Keratinocyte (primary cell): Measurements from ENCODE around the gene TTI1. TPM values are rescaled to one million over a fixed set of nuclear protein-coding genes. Genes with fewer than 3 reads are reported as not detected.

ENCODE experiments used
- DNase-seq: peaks from one replicate; pipeline ENCODE4 v3.0.0-alpha.2; 2011; ENCODE audit warnings: low read depth, missing footprints, low spot score
- FAIRE-seq: peaks from 2 replicates; lab custom pipeline; 2011; peaks lifted over from hg19 to GRCh38; lab: Jason Lieb, UNC
- H2AFZ ChIP-seq: 2 replicates; pipeline ENCODE4 v1.6.0; 2012; ENCODE audit warnings: low read length, control low read depth, inconsistent platforms; ENCODE audit not compliant: control insufficient read depth
- H3K27ac ChIP-seq: 2 replicates; pipeline ENCODE4 v1.5.1; 2011; ENCODE audit warnings: low read length; ENCODE audit not compliant: control insufficient read depth, insufficient read depth
- H3K27me3 ChIP-seq: 3 replicates; pipeline ENCODE4 v1.6.0; 2011; ENCODE audit warnings: low read length; ENCODE audit not compliant: control insufficient read depth, insufficient read depth; ENCODE audit errors: extremely low read depth
- H3K36me3 ChIP-seq, 2 experiments: 2 replicates in 1 of 2; 3 replicates in 1 of 2; pipeline ENCODE4 v1.5.1; 2011; ENCODE audit warnings: low read length in 2 of 2, mild to moderate bottlenecking in 1 of 2; ENCODE audit not compliant: control insufficient read depth in 2 of 2, insufficient read depth in 2 of 2; ENCODE audit errors: extremely low read depth in 1 of 2
- H3K4me1 ChIP-seq: 3 replicates; pipeline ENCODE4 v1.5.1; 2011; ENCODE audit warnings: low read length; ENCODE audit not compliant: control insufficient read depth, insufficient read depth; ENCODE audit errors: extremely low read depth
- H3K4me2 ChIP-seq: 3 replicates; pipeline ENCODE4 v1.6.0; 2011; ENCODE audit warnings: low read depth, low read length; ENCODE audit not compliant: control insufficient read depth, insufficient read depth; ENCODE audit errors: extremely low read depth
- H3K4me3 ChIP-seq, 3 experiments: fragments of 200-600 bp in 1 of 3; sonication (generic) in 1 of 3; 2 replicates in 2 of 3; 3 replicates in 1 of 3; pipeline ENCODE4 v1.5.1; 2011 to 2016; ENCODE audit warnings: low read length in 3 of 3, mild to moderate bottlenecking in 3 of 3, control low read depth in 2 of 3, inconsistent platforms in 1 of 3, low read depth in 1 of 3, mixed read lengths in 1 of 3, mixed run types in 1 of 3, moderate library complexity in 1 of 3; ENCODE audit not compliant: control insufficient read depth in 2 of 3, insufficient read depth in 2 of 3; ENCODE audit errors: extremely low read depth in 1 of 3
- H3K79me2 ChIP-seq: 2 replicates; pipeline ENCODE4 v1.6.0; 2012; ENCODE audit warnings: low read length; ENCODE audit not compliant: control insufficient read depth, insufficient read depth
- H3K9ac ChIP-seq: 3 replicates; pipeline ENCODE4 v1.6.0; 2011; ENCODE audit warnings: low read length; ENCODE audit not compliant: control insufficient read depth, insufficient read depth; ENCODE audit errors: extremely low read depth
- H3K9me1 ChIP-seq: 3 replicates; pipeline ENCODE4 v1.6.0; 2011; ENCODE audit warnings: low read length; ENCODE audit not compliant: control insufficient read depth, insufficient read depth; ENCODE audit errors: extremely low read depth
- H3K9me3 ChIP-seq: 2 replicates; pipeline ENCODE4 v1.5.1; 2012; ENCODE audit warnings: low read depth, low read length; ENCODE audit not compliant: control insufficient read depth
- H4K20me1 ChIP-seq: 3 replicates; pipeline ENCODE4 v1.6.0; 2011; ENCODE audit warnings: low read length; ENCODE audit not compliant: control insufficient read depth, insufficient read depth; ENCODE audit errors: extremely low read depth
- EZH2 ChIP-seq: IDR thresholded peaks from one replicate; pipeline ENCODE4 v1.6.1; 2012; ENCODE audit warnings: inconsistent platforms, mild to moderate bottlenecking, low read length, moderate library complexity
- dilution Hi-C: fragments of 300-500 bp; cut with MboI; formaldehyde crosslinking; loops from one replicate; pipeline ENCODE4 v1.7.0; 2020; ENCODE audit warnings: low sequenced_read_pairs; ENCODE audit not compliant: extremely low pct_ligation_motif_present
- polyA plus RNA-seq, 5 experiments: library from polyadenylated mRNA; depleted of rRNA in 3 of 5; stranded (reverse) in 3 of 5; stranded (forward) in 1 of 5; unstranded in 1 of 5; fragments of >200 nt; gene quantifications; 1 replicate in 1 of 5; 2 replicates in 3 of 5; 3 replicates in 1 of 5; pipeline versions ENCODE4 v1.2.1 to v1.2.3, GENCODE V29; 2011 to 2012; ENCODE audit warnings: missing spikeins in 2 of 5, low read depth in 1 of 5, low replicate concordance in 1 of 5
- TF ChIP-seq, protein P1 (sequence below), 3 experiments: IDR thresholded peaks in 1 of 3; conservative IDR thresholded peaks in 1 of 3; optimal IDR thresholded peaks in 1 of 3; 2 replicates in 2 of 3; 3 replicates in 1 of 3; pipeline versions ENCODE3 to v1.5.1; 2011; ENCODE audit warnings: low read length in 3 of 3, mild to moderate bottlenecking in 3 of 3, moderate library complexity in 2 of 3, control low read depth in 1 of 3, inconsistent platforms in 1 of 3; ENCODE audit not compliant: insufficient read depth in 2 of 3; ENCODE audit errors: extremely low read depth in 1 of 3

The TTI1 gene
- polyA plus RNA-seq, 1 donor (not counting 4 experiments of a cell fraction or from before 2014, with no cell fraction given) = 13.5 TPM

DNA sequence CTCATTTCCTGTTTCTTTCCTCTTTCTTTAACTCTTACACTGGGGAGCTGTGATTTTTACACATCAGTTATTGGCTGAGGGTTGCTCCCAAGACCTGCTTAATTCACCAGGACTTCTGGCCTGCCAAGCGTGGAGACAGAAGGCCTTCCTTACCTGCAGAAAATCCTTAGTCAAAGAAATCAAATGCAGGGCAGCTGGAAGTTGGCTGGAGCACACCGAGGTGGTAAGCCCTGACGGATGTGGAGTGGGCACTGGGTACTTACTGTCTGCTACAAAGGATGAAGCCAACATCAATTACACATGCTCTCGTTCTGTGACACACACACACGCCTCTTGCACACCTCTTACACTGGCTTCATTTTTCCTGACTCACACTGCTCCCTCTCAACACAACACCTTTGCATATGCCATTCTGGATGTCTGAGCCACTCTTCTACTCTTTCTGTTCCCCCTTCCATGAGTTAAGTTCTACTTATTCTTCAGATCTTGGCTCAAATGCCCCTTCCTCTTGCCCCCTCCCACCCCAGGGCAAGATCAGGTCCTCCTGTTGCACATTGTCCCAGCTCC lies 61.6 kb downstream of the TTI1 start:
- no peak overlapping the region for H3K27ac ChIP-seq
- no peak overlapping the region for H3K9ac ChIP-seq
- no peaks in the 10 kb centered on the region for H3K9me1 ChIP-seq
- H3K27me3 ChIP-seq = no peaks in the 10 kb centered on the region
- peaks cover 3% of the 10 kb centered on the region for H3K4me1 ChIP-seq
- TF ChIP-seq EZH2 = no peak
- TF ChIP-seq, protein P1, sequence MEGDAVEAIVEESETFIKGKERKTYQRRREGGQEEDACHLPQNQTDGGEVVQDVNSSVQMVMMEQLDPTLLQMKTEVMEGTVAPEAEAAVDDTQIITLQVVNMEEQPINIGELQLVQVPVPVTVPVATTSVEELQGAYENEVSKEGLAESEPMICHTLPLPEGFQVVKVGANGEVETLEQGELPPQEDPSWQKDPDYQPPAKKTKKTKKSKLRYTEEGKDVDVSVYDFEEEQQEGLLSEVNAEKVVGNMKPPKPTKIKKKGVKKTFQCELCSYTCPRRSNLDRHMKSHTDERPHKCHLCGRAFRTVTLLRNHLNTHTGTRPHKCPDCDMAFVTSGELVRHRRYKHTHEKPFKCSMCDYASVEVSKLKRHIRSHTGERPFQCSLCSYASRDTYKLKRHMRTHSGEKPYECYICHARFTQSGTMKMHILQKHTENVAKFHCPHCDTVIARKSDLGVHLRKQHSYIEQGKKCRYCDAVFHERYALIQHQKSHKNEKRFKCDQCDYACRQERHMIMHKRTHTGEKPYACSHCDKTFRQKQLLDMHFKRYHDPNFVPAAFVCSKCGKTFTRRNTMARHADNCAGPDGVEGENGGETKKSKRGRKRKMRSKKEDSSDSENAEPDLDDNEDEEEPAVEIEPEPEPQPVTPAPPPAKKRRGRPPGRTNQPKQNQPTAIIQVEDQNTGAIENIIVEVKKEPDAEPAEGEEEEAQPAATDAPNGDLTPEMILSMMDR (optimal IDR thresholded peaks at IDR 0.05 in 1 of 3, IDR thresholded peaks at IDR 0.05 in 1 of 3, conservative IDR thresholded peaks at IDR 0.05 in 1 of 3; ENCODE audit: extremely low read depth in 1 of 3, insufficient read depth in 2 of 3, low read length in 3 of 3) = no peak
- dilution Hi-C loops = no loop called here
- no peak for FAIRE-seq
- H3K36me3 ChIP-seq = no peaks in the 10 kb centered on the region
- no peaks in the 10 kb centered on the region for H3K9me3 ChIP-seq
- no peak for DNase-seq
- no peaks in the 10 kb centered on the region for H4K20me1 ChIP-seq
- no peak overlapping the region for H3K4me2 ChIP-seq
- H3K4me3 ChIP-seq = no peak overlapping the region
- no peaks in the 10 kb centered on the region for H3K79me2 ChIP-seq
- no peak overlapping the region for H2AFZ ChIP-seq

DNA sequence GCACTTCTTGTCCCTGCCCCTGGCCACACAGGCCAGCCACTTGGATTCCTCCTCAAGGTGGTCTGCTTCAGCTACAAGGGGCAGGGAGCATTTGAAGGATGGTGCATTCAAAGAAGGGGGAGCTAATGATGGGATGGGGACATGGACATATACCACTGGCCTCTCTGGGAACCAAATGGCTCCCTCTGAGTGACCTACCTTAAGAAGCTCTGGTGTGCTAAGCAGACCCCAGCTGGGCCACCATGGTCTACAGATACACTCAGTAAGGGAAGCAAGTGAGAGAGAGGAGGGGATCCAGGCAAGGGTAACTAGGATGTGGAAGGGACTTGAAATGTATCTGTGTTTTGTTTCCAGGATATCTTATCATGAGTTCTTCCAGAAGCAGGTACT lies 62.4 kb downstream of the TTI1 start:
- peaks cover 3% of the 10 kb centered on the region for H3K4me1 ChIP-seq
- dilution Hi-C loops = no loop called here
- TF ChIP-seq, protein P1 (optimal IDR thresholded peaks at IDR 0.05 in 1 of 3, IDR thresholded peaks at IDR 0.05 in 1 of 3, conservative IDR thresholded peaks at IDR 0.05 in 1 of 3; ENCODE audit: extremely low read depth in 1 of 3, insufficient read depth in 2 of 3, low read length in 3 of 3) = no peak
- TF ChIP-seq EZH2 = no peak
- DNase-seq = no peak
- no peak overlapping the region for H3K9ac ChIP-seq
- no peaks in the 10 kb centered on the region for H3K9me3 ChIP-seq
- H3K36me3 ChIP-seq = no peaks in the 10 kb centered on the region
- H3K9me1 ChIP-seq = no peaks in the 10 kb centered on the region
- no peaks in the 10 kb centered on the region for H3K79me2 ChIP-seq
- no peak overlapping the region for H3K4me3 ChIP-seq
- no peak overlapping the region for H2AFZ ChIP-seq
- no peak overlapping the region for H3K27ac ChIP-seq
- FAIRE-seq = no peak
- no peaks in the 10 kb centered on the region for H4K20me1 ChIP-seq
- no peaks in the 10 kb centered on the region for H3K27me3 ChIP-seq
- H3K4me2 ChIP-seq = no peak overlapping the region
